H9 (cell line): Measurements from ENCODE around the gene TRAP1. TPM values are rescaled to one million over a fixed set of nuclear protein-coding genes. Genes with fewer than 3 reads are reported as not detected.
A peak's percentile ranks its signal among the peaks of the same experiment; 100 is the strongest.

Experiments
- DNase-seq: peaks from one replicate; pipeline ENCODE4 v3.0.0-alpha.2; 2017
- H2AFZ ChIP-seq: one replicate; pipeline ENCODE4 v1.6.1; 2013; ENCODE audit warnings: mild to moderate bottlenecking, low read length, control low read depth, moderate library complexity
- H2AK5ac ChIP-seq: 2 replicates; pipeline ENCODE4 v1.6.1; 2013; ENCODE audit warnings: low read length, control low read depth, mixed read lengths; ENCODE audit not compliant: insufficient read length
- H2BK120ac ChIP-seq: one replicate; pipeline ENCODE4 v1.6.1; 2013; ENCODE audit warnings: low read depth, mild to moderate bottlenecking, low read length, control low read depth, inconsistent platforms; ENCODE audit not compliant: poor library complexity, severe bottlenecking
- H2BK12ac ChIP-seq: 2 replicates; pipeline ENCODE4 v1.6.1; 2013; ENCODE audit warnings: low read length, control low read depth, mixed read lengths, low read depth; ENCODE audit not compliant: insufficient read length
- H2BK15ac ChIP-seq: 2 replicates; pipeline ENCODE4 v1.6.1; 2013; ENCODE audit warnings: low read depth, low read length, control low read depth
- H2BK20ac ChIP-seq: one replicate; pipeline ENCODE4 v1.6.1; 2013; ENCODE audit warnings: low read depth, mild to moderate bottlenecking, low read length, control low read depth, inconsistent platforms; ENCODE audit not compliant: poor library complexity, severe bottlenecking
- H2BK5ac ChIP-seq: 2 replicates; pipeline ENCODE4 v1.6.1; 2013; ENCODE audit warnings: low read length, control low read depth, mixed read lengths; ENCODE audit not compliant: insufficient read length
- H3K14ac ChIP-seq: 2 replicates; pipeline ENCODE4 v1.6.1; 2013; ENCODE audit warnings: low read length, control low read depth; ENCODE audit not compliant: insufficient read depth
- H3K18ac ChIP-seq: 2 replicates; pipeline ENCODE4 v1.6.1; 2013; ENCODE audit warnings: low read depth, mild to moderate bottlenecking, mixed read lengths, low read length, control low read depth; ENCODE audit not compliant: insufficient read length
- H3K23ac ChIP-seq: 2 replicates; pipeline ENCODE4 v1.6.1; 2013; ENCODE audit warnings: low read length, control low read depth, mixed read lengths, low read depth; ENCODE audit not compliant: insufficient read length
- H3K23me2 ChIP-seq: 2 replicates; pipeline ENCODE4 v1.6.1; 2013; ENCODE audit warnings: low read depth, mild to moderate bottlenecking, mixed read lengths, low read length, control low read depth; ENCODE audit not compliant: insufficient read length, poor library complexity, severe bottlenecking
- H3K27ac ChIP-seq: 2 replicates; pipeline ENCODE4 v1.5.1; 2013; ENCODE audit warnings: low read length, control low read depth, mixed read lengths, low read depth; ENCODE audit not compliant: insufficient read length
- H3K27me3 ChIP-seq: 2 replicates; pipeline ENCODE4 v1.6.1; 2013; ENCODE audit warnings: low read length, control low read depth, inconsistent platforms; ENCODE audit not compliant: insufficient read depth
- H3K4ac ChIP-seq: 2 replicates; pipeline ENCODE4 v1.6.1; 2013; ENCODE audit warnings: low read depth, mild to moderate bottlenecking, control low read depth, inconsistent platforms, low read length, moderate library complexity
- H3K4me1 ChIP-seq: 2 replicates; pipeline ENCODE4 v1.6.1; 2013; ENCODE audit warnings: low read length, control low read depth, inconsistent platforms; ENCODE audit not compliant: insufficient read depth
- H3K4me2 ChIP-seq: 2 replicates; pipeline ENCODE4 v1.6.1; 2013; ENCODE audit warnings: low read length, control low read depth, mixed read lengths; ENCODE audit not compliant: insufficient read length, insufficient read depth
- H3K56ac ChIP-seq: 2 replicates; pipeline ENCODE4 v1.6.1; 2013; ENCODE audit warnings: low read depth, mild to moderate bottlenecking, mixed read lengths, low read length, control low read depth; ENCODE audit not compliant: insufficient read length
- H3K79me1 ChIP-seq: 2 replicates; pipeline ENCODE4 v1.6.1; 2013; ENCODE audit warnings: low read depth, mild to moderate bottlenecking, moderate library complexity, low read length, control low read depth, inconsistent platforms; ENCODE audit not compliant: insufficient read depth, poor library complexity, severe bottlenecking
- H3K79me2 ChIP-seq: 2 replicates; pipeline ENCODE4 v1.6.1; 2013; ENCODE audit warnings: low read length, control low read depth, inconsistent platforms; ENCODE audit not compliant: insufficient read depth
- H3K9ac ChIP-seq: 2 replicates; pipeline ENCODE4 v1.6.1; 2013; ENCODE audit warnings: low read length, control low read depth, mixed read lengths; ENCODE audit not compliant: insufficient read length; ENCODE audit errors: extremely low read depth
- H3K9me3 ChIP-seq: one replicate; pipeline ENCODE4 v1.6.1; 2013; ENCODE audit warnings: low read depth, low read length, inconsistent platforms; ENCODE audit not compliant: control insufficient read depth
- H3T11ph ChIP-seq: one replicate; pipeline ENCODE4 v1.6.1; 2013; ENCODE audit warnings: mild to moderate bottlenecking, low read length, control low read depth, inconsistent platforms
- H4K20me1 ChIP-seq: one replicate; pipeline ENCODE4 v1.6.1; 2013; ENCODE audit not compliant: control insufficient read depth, insufficient read length, insufficient read depth
- H4K5ac ChIP-seq: 2 replicates; pipeline ENCODE4 v1.6.1; 2013; ENCODE audit warnings: low read depth, mild to moderate bottlenecking, mixed read lengths, low read length, control low read depth; ENCODE audit not compliant: insufficient read length
- H4K8ac ChIP-seq: replicated peaks from 2 replicates; pipeline ENCODE4 v1.6.1; 2013; ENCODE audit warnings: low read length, control low read depth, mixed read lengths, low read depth; ENCODE audit not compliant: insufficient read length
- H4K91ac ChIP-seq: 2 replicates; pipeline ENCODE4 v1.6.1; 2013; ENCODE audit warnings: low read depth, mild to moderate bottlenecking, moderate library complexity, mixed read lengths, low read length, control low read depth; ENCODE audit not compliant: insufficient read length
- H3K27ac Mint-ChIP-seq, 3 experiments: 2 replicates in 2 of 3; 3 replicates in 1 of 3; pipeline ENCODE4 v1.8.0; 2020 to 2021; ENCODE audit warnings: mixed read lengths in 3 of 3, mild to moderate bottlenecking in 1 of 3, moderate library complexity in 1 of 3
- H3K27me3 Mint-ChIP-seq: 2 replicates; pipeline ENCODE4 v1.8.0; 2021; ENCODE audit warnings: low read depth, mild to moderate bottlenecking, moderate library complexity, mixed read lengths
- H3K36me3 Mint-ChIP-seq, 3 experiments: 2 replicates in 2 of 3; 3 replicates in 1 of 3; pipeline ENCODE4 v1.8.0; 2020 to 2021; ENCODE audit warnings: low read depth in 3 of 3, mixed read lengths in 3 of 3; ENCODE audit not compliant: insufficient read depth in 1 of 3
- H3K4me1 Mint-ChIP-seq, 2 experiments: 2 replicates each; pipeline ENCODE4 v1.8.0; 2020; ENCODE audit warnings: mixed read lengths in 2 of 2
- H3K4me3 Mint-ChIP-seq, 2 experiments: 2 replicates in 1 of 2; 3 replicates in 1 of 2; pipeline ENCODE4 v1.8.0; 2020 to 2021; ENCODE audit warnings: mild to moderate bottlenecking in 2 of 2, mixed read lengths in 2 of 2, moderate library complexity in 1 of 2
- H3K9me3 Mint-ChIP-seq, 2 experiments: 2 replicates in 1 of 2; 3 replicates in 1 of 2; pipeline ENCODE4 v1.8.0; 2020; ENCODE audit warnings: mild to moderate bottlenecking in 2 of 2, mixed read lengths in 2 of 2, moderate library complexity in 1 of 2
- WGBS: extraction: QIAGEN DNeasy Blood & Tissue Kit; methylation state at CpG from one replicate; pipeline ENCODE4 v1.1.7; 2013; ENCODE audit warnings: missing lambda C conversion rate, low lambda C conversion rate, mixed read lengths; ENCODE audit not compliant: insufficient read length; ENCODE audit errors: extremely low coverage; 5-methylcytosine and 5-hydroxymethylcytosine counted together
- total RNA-seq: library from RNA; stranded (reverse); gene quantifications from 2 replicates; pipeline ENCODE4 v1.2.1, GENCODE V29; 2021
- TF ChIP-seq, protein P1 (sequence below): fragments of 200-600 bp; sonication (generic); conservative IDR thresholded peaks from 3 replicates; pipeline ENCODE4 v1.8.0; 2021; ENCODE audit warnings: antibody characterized with exemption, mild to moderate bottlenecking

TRAP1 gene
- total RNA-seq, 1 experiment from 2014 or later, result 211 TPM

DNA sequence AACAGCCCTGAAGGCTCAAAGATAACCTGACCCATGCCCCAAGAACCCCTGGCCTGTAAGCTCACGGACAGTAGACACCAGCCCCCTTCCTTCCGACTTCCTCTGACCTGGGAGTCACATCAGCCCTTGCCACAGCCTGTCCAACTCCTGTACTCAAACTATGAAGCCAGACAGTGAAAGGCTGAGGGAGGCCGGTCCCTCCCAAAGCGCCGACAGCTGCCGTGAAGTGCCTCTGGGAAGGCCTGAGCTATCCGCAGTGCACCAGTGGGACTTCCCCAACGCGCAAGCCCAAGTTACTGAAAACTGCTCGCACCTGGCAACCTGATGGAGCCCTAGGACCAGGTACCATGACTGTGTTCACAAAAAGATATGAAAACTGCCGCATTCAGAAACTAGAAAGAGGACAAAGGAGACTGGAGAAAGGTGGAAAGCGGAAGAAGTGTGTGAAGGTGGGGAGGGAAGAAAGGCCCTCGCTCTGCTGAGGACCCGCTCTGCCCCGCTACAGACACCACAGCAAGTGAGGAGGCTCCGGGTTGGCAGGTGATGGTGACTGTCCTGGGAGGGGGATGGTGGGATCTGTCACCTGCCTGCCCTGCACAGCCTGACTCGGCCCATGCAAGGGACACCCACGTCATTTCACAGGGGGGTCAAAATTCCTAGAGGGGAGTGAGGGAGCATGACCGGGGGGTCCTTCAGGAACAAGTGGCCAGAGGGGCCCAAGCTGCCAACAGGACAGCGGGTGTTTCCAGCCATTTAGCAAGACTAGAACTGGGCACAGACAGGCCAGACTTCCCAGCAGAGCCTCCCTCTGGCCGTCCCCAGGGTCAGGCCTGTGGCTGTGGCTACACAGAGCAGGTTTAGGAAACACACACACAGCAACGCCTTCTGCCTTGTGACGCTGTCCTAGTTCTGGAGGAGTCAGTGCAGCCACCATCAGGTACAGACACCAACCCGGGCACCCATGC lies 13.1 kb upstream of the TRAP1 start:
- no CpG with 5 or more reads among the region's 24 CpGs for WGBS
- H3K27ac Mint-ChIP-seq, result peak overlapping the region in 2 of 3 experiments; percentile 26 to 41; a peak in 3 of 7 replicates
- H2AFZ ChIP-seq, result no peak overlapping the region

More for the DNA sequence above, 13.1 kb upstream of the TRAP1 start:
- no peaks in the 10 kb centered on the region for H3K79me1 ChIP-seq
- H2BK12ac ChIP-seq, result no peak overlapping the region
- no peaks in the 10 kb centered on the region for H3K23me2 ChIP-seq
- TF ChIP-seq, protein P1, sequence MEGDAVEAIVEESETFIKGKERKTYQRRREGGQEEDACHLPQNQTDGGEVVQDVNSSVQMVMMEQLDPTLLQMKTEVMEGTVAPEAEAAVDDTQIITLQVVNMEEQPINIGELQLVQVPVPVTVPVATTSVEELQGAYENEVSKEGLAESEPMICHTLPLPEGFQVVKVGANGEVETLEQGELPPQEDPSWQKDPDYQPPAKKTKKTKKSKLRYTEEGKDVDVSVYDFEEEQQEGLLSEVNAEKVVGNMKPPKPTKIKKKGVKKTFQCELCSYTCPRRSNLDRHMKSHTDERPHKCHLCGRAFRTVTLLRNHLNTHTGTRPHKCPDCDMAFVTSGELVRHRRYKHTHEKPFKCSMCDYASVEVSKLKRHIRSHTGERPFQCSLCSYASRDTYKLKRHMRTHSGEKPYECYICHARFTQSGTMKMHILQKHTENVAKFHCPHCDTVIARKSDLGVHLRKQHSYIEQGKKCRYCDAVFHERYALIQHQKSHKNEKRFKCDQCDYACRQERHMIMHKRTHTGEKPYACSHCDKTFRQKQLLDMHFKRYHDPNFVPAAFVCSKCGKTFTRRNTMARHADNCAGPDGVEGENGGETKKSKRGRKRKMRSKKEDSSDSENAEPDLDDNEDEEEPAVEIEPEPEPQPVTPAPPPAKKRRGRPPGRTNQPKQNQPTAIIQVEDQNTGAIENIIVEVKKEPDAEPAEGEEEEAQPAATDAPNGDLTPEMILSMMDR, result no peak
- Mint-ChIP-seq H3K4me1 (no peaks in the 10 kb centered on the region), H3K36me3 (peaks cover 51 to 79% (median 75%) of the 10 kb centered on the region in 3 experiments), H3K9me3 (no peaks in the 10 kb centered on the region; a peak in 2 of 5 replicates), H3K4me3 (no peak overlapping the region), H3K27me3 (no peaks in the 10 kb centered on the region; the same call in 1 of the 2 replicates)
- H3K14ac ChIP-seq, result no peak overlapping the region
- DNase-seq, result no peak
- H2BK15ac ChIP-seq, result no peak overlapping the region
- no peak overlapping the region for H2BK120ac ChIP-seq
- no peak overlapping the region for H3K4me2 ChIP-seq
- no peak overlapping the region for H3K18ac ChIP-seq
- no peak overlapping the region for H3K56ac ChIP-seq
- no peak overlapping the region for H3K4ac ChIP-seq
- H4K20me1 ChIP-seq, result no peaks in the 10 kb centered on the region
- no peak overlapping the region for H4K5ac ChIP-seq
- H4K8ac ChIP-seq, result no peak overlapping the region
- H3K9ac ChIP-seq, result no peak overlapping the region
- H3K9me3 ChIP-seq, result no peaks in the 10 kb centered on the region
- no peaks in the 10 kb centered on the region for H3K79me2 ChIP-seq
- no peak overlapping the region for H3K23ac ChIP-seq
- no peak overlapping the region for H3T11ph ChIP-seq
- H3K4me1 ChIP-seq, result no peaks in the 10 kb centered on the region
- H3K27ac ChIP-seq, result no peak overlapping the region
- H2AK5ac ChIP-seq, result no peak overlapping the region
- no peak overlapping the region for H2BK5ac ChIP-seq
- no peak overlapping the region for H4K91ac ChIP-seq
- no peak overlapping the region for H2BK20ac ChIP-seq
- H3K27me3 ChIP-seq, result no peaks in the 10 kb centered on the region
